Stimulated activated CD8-positive, alpha-beta memory T cell treated with anti-CD3 and anti-CD28 coated beads, Interleukin-12 subunit alpha, Interleukin-12 subunit beta, amount 100 ng/mL, for 24 hours (primary cell): ENCODE data around the gene TNFAIP2.
"Not testable (repeated sequence)": the region's sequence is repeated elsewhere in the genome, so short reads cannot be mapped to it uniquely, and the experiment has no call there.

ENCODE experiments used
- DNase-seq: peaks from one replicate; pipeline ENCODE4 v3.0.0-alpha.2; 2020; ENCODE audit errors: extremely low read depth

Gene TNFAIP2

GRCh38 chr14:103155416-103155815 is 32.2 kb downstream of the TNFAIP2 start:
- DNase-seq, result not testable (repeated sequence)

- no peak for DNase-seq
Measured at GRCh38 chr14:103155826-103156394, 32.6 kb downstream of the TNFAIP2 start.

GRCh38 chr14:103156651-103157378 is 33.6 kb downstream of the TNFAIP2 start:
- no peak for DNase-seq

GRCh38 chr14:103157969-103158368 is 34.7 kb downstream of the TNFAIP2 start:
- no peak for DNase-seq

GRCh38 chr14:103158688-103159087 is 35.4 kb downstream of the TNFAIP2 start:
- DNase-seq, result no peak

- no peak for DNase-seq
Measured at GRCh38 chr14:103160321-103161053, 37.2 kb downstream of the TNFAIP2 start.

- DNase-seq, result no peak
Measured at GRCh38 chr14:103161054-103161397, 37.8 kb downstream of the TNFAIP2 start.

GRCh38 chr14:103163199-103163598 is 39.9 kb downstream of the TNFAIP2 start:
- no peak for DNase-seq

- no peak for DNase-seq
Measured at GRCh38 chr14:103164006-103164405, 40.7 kb downstream of the TNFAIP2 start.

GRCh38 chr14:103164779-103165178 is 41.5 kb downstream of the TNFAIP2 start:
- no peak for DNase-seq

GRCh38 chr14:103165323-103165722 is 42.1 kb downstream of the TNFAIP2 start:
- DNase-seq, result no peak

- no peak for DNase-seq
Measured at GRCh38 chr14:103169954-103170353, 46.7 kb downstream of the TNFAIP2 start.

GRCh38 chr14:103171206-103171605 is 47.9 kb downstream of the TNFAIP2 start:
- DNase-seq, result not testable (repeated sequence)

- no peak for DNase-seq
Measured at GRCh38 chr14:103172921-103173320, 49.7 kb downstream of the TNFAIP2 start.

- DNase-seq, result not testable (repeated sequence)
Measured at GRCh38 chr14:103173887-103174286, 50.6 kb downstream of the TNFAIP2 start.

- DNase-seq, result not testable (repeated sequence)
Measured at GRCh38 chr14:103176176-103176575, 52.9 kb downstream of the TNFAIP2 start.

- no peak for DNase-seq
Measured at GRCh38 chr14:103177376-103177775, 54.1 kb downstream of the TNFAIP2 start.

- no peak for DNase-seq
Measured at GRCh38 chr14:103178521-103178920, 55.3 kb downstream of the TNFAIP2 start.

- no peak for DNase-seq
Measured at GRCh38 chr14:103179094-103179493, 55.8 kb downstream of the TNFAIP2 start.

- DNase-seq, result no peak
Measured at GRCh38 chr14:103180331-103180730, 57.1 kb downstream of the TNFAIP2 start.

- no peak for DNase-seq
Measured at GRCh38 chr14:103184046-103184445, 60.8 kb downstream of the TNFAIP2 start.

GRCh38 chr14:103185051-103186029 is 62.1 kb downstream of the TNFAIP2 start:
- DNase-seq, result no peak
